Peyer's patch (tissue), 4 donors: ENCODE data around the gene OMP. TPM values are rescaled to one million over a fixed set of nuclear protein-coding genes. Genes with fewer than 3 reads are reported as not detected.
"Not testable (repeated sequence)": the region's sequence is repeated elsewhere in the genome, so short reads cannot be mapped to it uniquely, and the experiment has no call there.

Experiments used
- DNase-seq, 3 donors: peaks; one replicate each; pipeline ENCODE4 v3.0.0-alpha.2; 2017 to 2019
- H3K27ac ChIP-seq, 4 donors: fragments of 200-600 bp; sonication (generic); one replicate each; pipeline ENCODE4 v1.5.1; 2016 to 2019
- H3K27me3 ChIP-seq, 2 donors: fragments of 200-600 bp; sonication (generic); one replicate each; pipeline ENCODE4 v1.5.1; 2019
- H3K36me3 ChIP-seq, 3 donors: fragments of 200-600 bp; sonication (generic); one replicate each; pipeline ENCODE4 v1.5.1; 2016 to 2019
- H3K4me1 ChIP-seq, 4 donors: fragments of 200-600 bp; sonication (generic); one replicate each; pipeline ENCODE4 v1.5.1; 2016 to 2019
- H3K4me3 ChIP-seq, 4 donors: fragments of 200-600 bp; sonication (generic); 1 replicate in 3 of 4; 2 replicates in 1 of 4; pipeline ENCODE4 v1.5.1; 2016 to 2019; ENCODE audit warnings: mild to moderate bottlenecking in 1 of 4
- H3K9me3 ChIP-seq, 4 donors: fragments of 200-600 bp; sonication (generic); one replicate each; pipeline ENCODE4 v1.5.1; 2016 to 2019; ENCODE audit warnings: mild to moderate bottlenecking in 1 of 4
- POLR2A ChIP-seq, 2 donors: fragments of 450-650 bp; IDR thresholded peaks; one replicate each; pipeline ENCODE4 v1.5.1; 2017; ENCODE audit warnings: antibody characterized with exemption in 2 of 2, mild to moderate bottlenecking in 2 of 2, moderate library complexity in 2 of 2
- total RNA-seq, 4 donors: library from RNA; depleted of rRNA; stranded (reverse); fragments of >200 nt; gene quantifications; one replicate each; pipeline ENCODE4 v1.1.0, GENCODE V29; 2016
- TF ChIP-seq, protein P1 (sequence below), 6 experiments: fragments of 450-650 bp in 4 of 6; fragments of 200-600 bp in 2 of 6; sonication (generic) in 1 of 6; IDR thresholded peaks; one replicate each; pipeline ENCODE4 v1.5.1; 2017 to 2019; ENCODE audit warnings: antibody characterized with exemption in 6 of 6, mild to moderate bottlenecking in 3 of 6, moderate library complexity in 1 of 6

OMP gene
- total RNA-seq, 4 donors from 2014 or later: 11.2 to 44.3 (median 21.3) TPM

DNA sequence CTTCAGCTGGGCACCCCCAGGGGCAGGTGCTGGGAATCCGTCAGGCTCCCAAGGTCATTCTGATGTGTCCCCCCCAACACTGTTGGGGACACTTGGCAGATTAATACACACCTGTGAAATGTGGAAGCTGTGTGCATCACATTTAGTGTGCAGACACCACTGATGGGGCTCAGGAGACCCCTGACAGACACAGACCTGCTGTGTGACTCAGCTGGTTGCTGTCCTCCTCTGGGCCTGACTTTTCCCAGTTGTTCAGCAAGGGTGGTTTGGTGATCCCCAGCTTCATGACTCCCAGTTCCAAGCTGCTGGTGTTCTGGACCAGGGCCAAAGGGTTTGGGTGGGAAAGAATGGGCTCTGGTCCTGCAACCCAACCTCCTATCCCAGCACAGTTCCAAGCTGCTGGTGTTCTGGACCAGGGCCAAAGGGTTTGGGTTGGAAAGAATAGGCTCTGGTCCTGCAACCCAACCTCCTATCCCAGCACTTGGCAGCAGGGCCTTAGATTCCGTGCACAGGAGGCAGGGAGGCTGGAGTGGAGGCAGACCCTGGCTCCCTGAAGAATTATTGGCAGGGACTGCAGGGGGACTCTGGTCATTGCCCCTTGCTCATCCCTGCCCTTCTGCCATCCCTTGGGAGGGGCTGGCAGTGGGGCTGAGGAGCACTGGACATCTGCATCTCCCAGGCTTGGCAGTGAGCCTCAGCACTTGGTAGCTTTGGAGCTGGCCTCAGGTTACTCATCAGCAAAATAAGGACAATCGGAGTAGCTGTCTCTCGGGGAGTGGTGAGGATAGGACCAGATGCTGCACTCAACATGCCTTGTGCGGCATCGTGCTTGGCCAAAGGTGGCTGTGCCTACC is 8.4 kb upstream of the OMP start:
- H3K27me3 ChIP-seq: no peaks in the 10 kb centered on the region
- peaks cover 0 to 7% (median 0%) of the 10 kb centered on the region in 3 donors for H3K36me3 ChIP-seq
- H3K9me3 ChIP-seq: no peaks in the 10 kb centered on the region
- TF ChIP-seq, protein P1, sequence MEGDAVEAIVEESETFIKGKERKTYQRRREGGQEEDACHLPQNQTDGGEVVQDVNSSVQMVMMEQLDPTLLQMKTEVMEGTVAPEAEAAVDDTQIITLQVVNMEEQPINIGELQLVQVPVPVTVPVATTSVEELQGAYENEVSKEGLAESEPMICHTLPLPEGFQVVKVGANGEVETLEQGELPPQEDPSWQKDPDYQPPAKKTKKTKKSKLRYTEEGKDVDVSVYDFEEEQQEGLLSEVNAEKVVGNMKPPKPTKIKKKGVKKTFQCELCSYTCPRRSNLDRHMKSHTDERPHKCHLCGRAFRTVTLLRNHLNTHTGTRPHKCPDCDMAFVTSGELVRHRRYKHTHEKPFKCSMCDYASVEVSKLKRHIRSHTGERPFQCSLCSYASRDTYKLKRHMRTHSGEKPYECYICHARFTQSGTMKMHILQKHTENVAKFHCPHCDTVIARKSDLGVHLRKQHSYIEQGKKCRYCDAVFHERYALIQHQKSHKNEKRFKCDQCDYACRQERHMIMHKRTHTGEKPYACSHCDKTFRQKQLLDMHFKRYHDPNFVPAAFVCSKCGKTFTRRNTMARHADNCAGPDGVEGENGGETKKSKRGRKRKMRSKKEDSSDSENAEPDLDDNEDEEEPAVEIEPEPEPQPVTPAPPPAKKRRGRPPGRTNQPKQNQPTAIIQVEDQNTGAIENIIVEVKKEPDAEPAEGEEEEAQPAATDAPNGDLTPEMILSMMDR (IDR thresholded peaks at IDR 0.05): no peak
- TF ChIP-seq POLR2A (IDR thresholded peaks at IDR 0.05): no peak
- no peak overlapping the region for H3K4me3 ChIP-seq
- peak overlapping the region in 1 of 4 donors; percentile 89 for H3K27ac ChIP-seq
- H3K4me1 ChIP-seq: peaks cover 0 to 46% (median 11%) of the 10 kb centered on the region in 4 donors
- no peak for DNase-seq

DNA sequence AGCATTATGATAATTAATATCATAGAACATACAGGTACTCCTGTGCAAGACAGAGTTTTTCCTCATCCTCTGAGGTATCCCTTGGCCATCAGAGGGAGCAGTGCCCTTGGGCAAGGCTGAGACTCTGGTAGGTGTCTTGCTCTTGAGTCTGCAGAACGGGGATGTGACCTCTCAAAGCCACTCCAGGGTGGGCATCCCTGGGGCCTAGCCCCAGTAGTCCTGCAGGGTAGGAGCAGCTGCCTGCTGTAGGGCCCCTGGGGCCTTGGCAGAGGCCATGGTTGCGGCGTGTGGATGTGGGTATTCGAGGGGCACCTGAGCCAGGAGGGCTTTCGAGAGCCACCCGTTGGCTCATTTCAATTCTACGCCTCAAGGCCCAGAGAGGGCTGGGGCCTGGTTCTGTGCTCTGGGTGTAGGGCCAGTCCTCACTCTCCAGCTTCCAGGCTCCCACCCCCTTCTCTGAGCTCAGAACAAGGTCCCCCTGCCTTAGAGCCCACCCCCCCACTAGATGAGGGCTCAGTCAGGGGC is 7.7 kb upstream of the OMP start:
- no peaks in the 10 kb centered on the region for H3K27me3 ChIP-seq
- no peak overlapping the region for H3K4me3 ChIP-seq
- no peaks in the 10 kb centered on the region for H3K9me3 ChIP-seq
- H3K4me1 ChIP-seq: peaks cover 0 to 39% (median 10%) of the 10 kb centered on the region in 4 donors
- TF ChIP-seq, protein P1 (IDR thresholded peaks at IDR 0.05): no peak
- no peak for TF ChIP-seq POLR2A (IDR thresholded peaks at IDR 0.05)
- peak overlapping the region in 3 of 4 donors; percentile 74 to 89 (median 78) for H3K27ac ChIP-seq
- DNase-seq: no peak
- H3K36me3 ChIP-seq: peaks cover 0 to 7% (median 0%) of the 10 kb centered on the region in 3 donors

DNA sequence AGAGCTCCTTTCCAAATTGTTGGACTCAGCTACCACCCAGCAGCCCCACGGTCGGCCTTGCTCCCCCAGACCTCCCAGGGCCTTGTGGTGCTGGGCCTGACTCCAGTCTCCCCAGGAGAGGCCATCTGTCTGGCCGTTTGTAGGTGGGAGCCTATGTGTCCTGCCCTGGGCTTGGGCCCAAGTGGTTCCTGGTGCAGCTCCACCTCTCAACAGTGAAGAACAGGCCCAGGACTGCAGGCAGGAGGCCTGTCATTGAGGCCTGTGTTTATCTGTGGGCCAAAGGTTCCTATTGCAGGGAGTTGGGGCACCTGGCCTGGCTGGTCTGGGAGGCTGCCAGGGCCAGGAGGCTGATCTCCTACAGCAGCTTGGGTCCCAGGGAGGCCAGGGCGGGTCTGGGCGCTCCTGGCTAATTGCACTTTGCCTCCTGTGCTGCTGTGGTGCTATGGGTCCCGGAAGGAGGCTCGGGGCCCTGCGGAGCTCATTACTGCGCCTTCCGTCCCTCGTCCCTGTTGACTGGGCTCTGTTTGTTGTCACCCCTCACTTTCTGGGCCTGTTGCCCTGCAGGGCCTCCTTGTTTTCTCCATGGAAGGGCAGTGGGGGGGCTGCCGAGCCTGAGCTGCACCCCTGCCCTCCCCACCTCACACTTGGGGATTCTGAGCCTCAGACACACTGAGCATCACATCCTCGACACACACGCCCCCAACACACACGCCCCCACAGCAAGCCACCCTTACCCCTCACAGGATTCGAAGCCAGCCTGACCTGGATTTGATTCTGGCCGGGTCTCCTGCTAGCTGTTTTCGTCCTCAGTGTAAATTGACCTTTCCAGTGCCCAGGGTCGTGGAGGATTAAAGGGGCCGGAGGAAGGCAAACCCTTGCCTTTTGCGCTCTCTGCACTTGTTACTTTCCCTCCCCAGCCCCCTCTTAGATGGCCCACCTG is 6.8 kb upstream of the OMP start:
- Histone ChIP-seq H3K4me3 (no peak overlapping the region), H3K36me3 (peaks cover 0 to 15% (median 0%) of the 10 kb centered on the region in 3 donors), H3K9me3 (no peaks in the 10 kb centered on the region), H3K27ac (peak overlapping the region in 3 of 4 donors; percentile 74 to 89 (median 78)), H3K27me3 (no peaks in the 10 kb centered on the region), H3K4me1 (peaks cover 0 to 32% (median 10%) of the 10 kb centered on the region in 4 donors)
- TF ChIP-seq, protein P1 (IDR thresholded peaks at IDR 0.05): peak in 3 of 6 experiments; percentile 13 to 43 (median 24)
- peak in 1 of 2 donors; percentile 60 for TF ChIP-seq POLR2A (IDR thresholded peaks at IDR 0.05)
- DNase-seq: peak in 2 of 3 donors; percentile 92 to 93

DNA sequence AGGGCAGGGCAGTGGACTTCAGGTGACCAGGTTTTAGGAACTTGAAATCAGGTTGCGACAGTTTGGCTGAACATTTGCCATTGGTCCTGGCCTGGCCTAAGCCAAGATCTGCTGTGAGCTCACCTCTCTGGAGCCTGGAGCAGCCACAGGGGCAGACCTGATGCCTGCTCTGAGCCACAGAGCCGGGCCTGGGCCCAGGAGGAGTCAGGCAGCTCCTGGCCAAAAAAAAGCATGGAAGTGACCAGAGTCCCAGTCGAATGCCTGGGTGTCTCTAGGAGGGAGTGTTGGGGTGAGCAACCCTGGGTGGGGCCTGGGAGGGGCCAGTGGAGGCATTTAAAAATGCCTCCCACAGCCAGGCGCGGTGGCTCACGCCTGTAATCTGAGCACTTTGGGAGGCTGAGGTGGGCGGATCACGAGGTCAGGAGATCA is 6.0 kb upstream of the OMP start:
- peaks cover 0 to 28% (median 10%) of the 10 kb centered on the region in 4 donors for H3K4me1 ChIP-seq
- H3K27me3 ChIP-seq: no peaks in the 10 kb centered on the region
- H3K36me3 ChIP-seq: peaks cover 0 to 19% (median 0%) of the 10 kb centered on the region in 3 donors
- no peaks in the 10 kb centered on the region for H3K9me3 ChIP-seq
- no peak overlapping the region for H3K4me3 ChIP-seq
- no peak for TF ChIP-seq POLR2A (IDR thresholded peaks at IDR 0.05)
- TF ChIP-seq, protein P1 (IDR thresholded peaks at IDR 0.05): no peak
- H3K27ac ChIP-seq: peak overlapping the region in 3 of 4 donors; percentile 74 to 89 (median 78)
- DNase-seq: no peak

DNA sequence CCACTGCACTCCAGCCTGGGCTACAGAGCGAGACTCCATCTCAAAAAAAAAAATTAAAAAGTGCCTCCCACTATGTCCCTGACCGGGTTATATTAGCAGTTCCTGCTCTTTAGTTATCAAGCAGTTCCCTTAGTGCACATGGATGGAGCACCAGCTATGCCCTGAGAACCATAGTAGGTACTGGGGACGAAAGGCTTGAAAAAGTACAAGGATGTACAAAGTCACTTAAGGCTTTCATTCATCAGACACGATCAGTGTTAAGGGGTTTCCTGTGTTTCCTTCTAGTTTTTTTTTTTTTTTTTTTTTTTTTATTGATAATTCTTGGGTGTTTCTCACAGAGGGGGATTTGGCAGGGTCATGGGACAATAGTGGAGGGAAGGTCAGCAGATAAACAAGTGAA is 5.5 kb upstream of the OMP start:
- not testable (repeated sequence) for H3K27me3 ChIP-seq, H3K9me3 ChIP-seq, H3K4me3 ChIP-seq, DNase-seq
- Histone ChIP-seq H3K27ac (peak overlapping the region in 1 of 4 donors; percentile 89), H3K36me3 (peaks cover 0 to 19% (median 0%) of the 10 kb centered on the region in 3 donors), H3K4me1 (peaks cover 0 to 28% (median 10%) of the 10 kb centered on the region in 4 donors)
